ACHN (cell line): ENCODE results near the gene MAGOH.
"Not testable (repeated sequence)": the region's sequence is repeated elsewhere in the genome, so short reads cannot be mapped to it uniquely, and the experiment has no call there.

Experiments used
- DNase-seq: peaks from one replicate; pipeline ENCODE4 v3.0.0-alpha.2; 2015
- in situ Hi-C: cut with HindIII; loops from 2 replicates; pipeline ENCODE4 v1.10.0; 2017; ENCODE audit warnings: low sequenced_read_pairs, low pct_ligation_motif_present, low pct_unique_long_range_greater_than_20kb

The MAGOH gene

GRCh38 chr1:53197291-53198200 lies 40.8 kb downstream of the MAGOH start:
- in situ Hi-C loops: no loop called here

GRCh38 chr1:53196485-53197290 lies 41.6 kb downstream of the MAGOH start, which contains the start of gene CPT2:
Gene CPT2 (plus strand): TSS chr1:53196824. CDS start chr1:53196944, 120 bp downstream.
- DNase-seq: peak; percentile 90
- in situ Hi-C loops: no loop called here

More at GRCh38 chr1:53197291-53198200, 40.8 kb downstream of the MAGOH start:
- DNase-seq: peak; percentile 25

- no peak for DNase-seq
- in situ Hi-C loops: no loop called here
These were observed 42.3 kb downstream of the MAGOH start for GRCh38 chr1:53196017-53196484.

GRCh38 chr1:53195246-53196016 lies 42.9 kb downstream of the MAGOH start:
- in situ Hi-C loops: no loop called here
- DNase-seq: no peak

GRCh38 chr1:53190210-53190611 lies 48.1 kb downstream of the MAGOH start:
- DNase-seq: no peak
- in situ Hi-C loops: no loop called here

- in situ Hi-C loops: no loop called here
- DNase-seq: no peak
These were observed 49.3 kb downstream of the MAGOH start for GRCh38 chr1:53189061-53189460.

- no peak for DNase-seq
- in situ Hi-C loops: no loop called here
These were observed 50.2 kb downstream of the MAGOH start for GRCh38 chr1:53188099-53188498.

GRCh38 chr1:53187401-53187800 lies 50.9 kb downstream of the MAGOH start:
- no peak for DNase-seq
- in situ Hi-C loops: no loop called here

GRCh38 chr1:53186533-53186932 lies 51.8 kb downstream of the MAGOH start:
- no peak for DNase-seq
- in situ Hi-C loops: no loop called here

GRCh38 chr1:53185955-53186297 lies 52.4 kb downstream of the MAGOH start:
- in situ Hi-C loops: not testable (repeated sequence)

GRCh38 chr1:53183095-53183990 lies 55.0 kb downstream of the MAGOH start:
- DNase-seq: no peak

More at GRCh38 chr1:53185955-53186297, 52.4 kb downstream of the MAGOH start:
- not testable (repeated sequence) for DNase-seq

GRCh38 chr1:53182716-53183094 lies 55.6 kb downstream of the MAGOH start:
- in situ Hi-C loops: no loop called here
- DNase-seq: no peak

More at GRCh38 chr1:53183095-53183990, 55.0 kb downstream of the MAGOH start:
- in situ Hi-C loops: no loop called here

GRCh38 chr1:53182111-53182593 lies 56.2 kb downstream of the MAGOH start:
- DNase-seq: peak; percentile 78
- in situ Hi-C loops: no loop called here

GRCh38 chr1:53180951-53181350 lies 57.4 kb downstream of the MAGOH start:
- in situ Hi-C loops: no loop called here

GRCh38 chr1:53180226-53180625 lies 58.1 kb downstream of the MAGOH start:
- DNase-seq: no peak
- in situ Hi-C loops: no loop called here

More at GRCh38 chr1:53180951-53181350, 57.4 kb downstream of the MAGOH start:
- DNase-seq: no peak
